K562 (cell line): ENCODE data around the gene SMARCC1.

ENCODE experiments used
- TAF1 ChIP-seq: IDR thresholded peaks from 2 replicates; pipeline ENCODE4 v1.6.1; 2011; ENCODE audit warnings: mild to moderate bottlenecking, low read length, moderate library complexity; ENCODE audit not compliant: insufficient read depth, control insufficient read depth, severe bottlenecking; ENCODE audit errors: extremely low read depth
- ZNF277 ChIP-seq: fragments of 250-450 bp; sonication (Bioruptor Pico); IDR thresholded peaks from 2 replicates; pipeline ENCODE4 v1.8.0; 2022; ENCODE audit warnings: inconsistent platforms, mild to moderate bottlenecking, moderate library complexity, borderline replicate concordance

- TF ChIP-seq TAF1 = no peak
- TF ChIP-seq ZNF277 (CRISPR knock-in tag) = no peak
Observed at GRCh38 chr3:47636921-47637320, 144.8 kb downstream of the SMARCC1 start.
